ENCODE measurements around the gene SLU7.

DNA sequence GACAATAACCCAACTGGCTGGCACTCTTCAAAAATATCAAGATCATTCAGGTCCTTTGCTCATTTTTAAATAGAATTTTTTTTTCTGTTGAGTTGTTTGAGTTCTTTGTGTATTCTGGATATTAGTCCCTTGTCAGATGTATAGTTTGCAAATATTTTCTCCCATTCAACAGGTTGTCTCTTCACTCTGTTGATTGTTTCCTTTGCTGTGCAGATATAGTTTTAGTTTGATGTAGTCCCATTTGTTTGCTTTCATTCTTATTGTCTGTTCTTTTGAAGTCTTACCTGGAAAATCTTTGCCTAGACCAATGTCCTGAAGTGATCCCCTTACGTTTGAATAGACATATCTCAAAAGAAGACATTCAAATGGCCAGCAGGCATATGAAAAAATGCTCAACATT, 25.5 kb upstream of the SLU7 start:
- TF ChIP-seq CTCF (conservative IDR thresholded peaks at IDR 0.05; ENCODE audit: low read length) (no peak), EZH2phosphoT487 (IDR thresholded peaks at IDR 0.05; ENCODE audit: borderline replicate concordance, low read depth, low read length) (no peak)

All from OCI-LY7 (cell line).